ENCODE measurements around the gene RPAP2.
A peak's percentile ranks its signal among the peaks of the same experiment; 100 is the strongest.
"Not testable (repeated sequence)": the region's sequence is repeated elsewhere in the genome, so short reads cannot be mapped to it uniquely, and the experiment has no call there.

The RPAP2 gene

GRCh38 chr1:92376345-92376744, 77.5 kb downstream of the RPAP2 start:
- DNase-seq = no peak

- DNase-seq = not testable (repeated sequence)
These were observed 79.1 kb downstream of the RPAP2 start for GRCh38 chr1:92377991-92378390.

- no peak for DNase-seq
These were observed 82.0 kb downstream of the RPAP2 start for GRCh38 chr1:92380867-92381266.

GRCh38 chr1:92393966-92394365, 95.1 kb downstream of the RPAP2 start:
- not testable (repeated sequence) for DNase-seq

GRCh38 chr1:92398519-92398918, 99.7 kb downstream of the RPAP2 start:
- no peak for DNase-seq

GRCh38 chr1:92399076-92399475, 100.2 kb downstream of the RPAP2 start:
- no peak for DNase-seq

- DNase-seq = no peak
These were observed 105.8 kb downstream of the RPAP2 start for GRCh38 chr1:92404661-92405060.

- DNase-seq = no peak
These were observed 110.0 kb downstream of the RPAP2 start for GRCh38 chr1:92408825-92409224.

- no peak for DNase-seq
These were observed 111.2 kb downstream of the RPAP2 start for GRCh38 chr1:92409946-92410549.

GRCh38 chr1:92410706-92411105, 111.8 kb downstream of the RPAP2 start:
- DNase-seq = peak; percentile 5 to 49

GRCh38 chr1:92411511-92411910, 112.7 kb downstream of the RPAP2 start:
- DNase-seq = no peak

GRCh38 chr1:92419642-92420041, 120.8 kb downstream of the RPAP2 start:
- no peak for DNase-seq

- no peak for DNase-seq
These were observed 125.5 kb downstream of the RPAP2 start for GRCh38 chr1:92424381-92424780.

- no peak for DNase-seq
These were observed 126.8 kb downstream of the RPAP2 start for GRCh38 chr1:92425617-92426016.

GRCh38 chr1:92430030-92430429, 131.2 kb downstream of the RPAP2 start:
- no peak for DNase-seq

- DNase-seq = not testable (repeated sequence)
These were observed 135.7 kb downstream of the RPAP2 start for GRCh38 chr1:92434572-92434971.

GRCh38 chr1:92439291-92439690, 140.4 kb downstream of the RPAP2 start:
- DNase-seq = no peak

GRCh38 chr1:92441316-92441696, 142.4 kb downstream of the RPAP2 start:
- DNase-seq = no peak

GRCh38 chr1:92441697-92442342, 143.0 kb downstream of the RPAP2 start:
- DNase-seq = no peak

GRCh38 chr1:92442351-92442750, 143.5 kb downstream of the RPAP2 start:
- DNase-seq = no peak

- no peak for DNase-seq
These were observed 145.0 kb downstream of the RPAP2 start for GRCh38 chr1:92443893-92444292.

GRCh38 chr1:92444351-92444750, 145.5 kb downstream of the RPAP2 start:
- no peak for DNase-seq

- DNase-seq = no peak
These were observed 147.0 kb downstream of the RPAP2 start for GRCh38 chr1:92445865-92446264.

- no peak for DNase-seq
These were observed 147.7 kb downstream of the RPAP2 start for GRCh38 chr1:92446546-92446945.
